ENCODE data around the gene MAP4K4.

MAP4K4 gene

GRCh38 chr2:101843471-101843870 is 146.0 kb downstream of the MAP4K4 start:
- DNase-seq, result no peak

- no peak for DNase-seq
These were observed 146.6 kb downstream of the MAP4K4 start for GRCh38 chr2:101844055-101844635.

- no peak for DNase-seq
These were observed 149.5 kb downstream of the MAP4K4 start for GRCh38 chr2:101846973-101847372.

- DNase-seq, result no peak
These were observed 150.3 kb downstream of the MAP4K4 start for GRCh38 chr2:101847661-101848339.

GRCh38 chr2:101848769-101849410 is 151.4 kb downstream of the MAP4K4 start:
- no peak for DNase-seq

- DNase-seq, result no peak
These were observed 152.9 kb downstream of the MAP4K4 start for GRCh38 chr2:101850450-101850849.

GRCh38 chr2:101850991-101851390 is 153.5 kb downstream of the MAP4K4 start:
- DNase-seq, result no peak

GRCh38 chr2:101852824-101853223 is 155.3 kb downstream of the MAP4K4 start:
- no peak for DNase-seq

GRCh38 chr2:101854877-101855276 is 157.4 kb downstream of the MAP4K4 start:
- DNase-seq, result no peak

GRCh38 chr2:101855776-101856175 is 158.3 kb downstream of the MAP4K4 start:
- no peak for DNase-seq

- DNase-seq, result no peak
These were observed 160.7 kb downstream of the MAP4K4 start for GRCh38 chr2:101858246-101858645.

- no peak for DNase-seq
These were observed 161.4 kb downstream of the MAP4K4 start for GRCh38 chr2:101858910-101859309.

GRCh38 chr2:101859604-101860003 is 162.1 kb downstream of the MAP4K4 start:
- no peak for DNase-seq

GRCh38 chr2:101860157-101860556 is 162.7 kb downstream of the MAP4K4 start:
- no peak for DNase-seq

GRCh38 chr2:101860782-101861181 is 163.3 kb downstream of the MAP4K4 start:
- no peak for DNase-seq

- no peak for DNase-seq
These were observed 163.9 kb downstream of the MAP4K4 start for GRCh38 chr2:101861382-101861781.

- no peak for DNase-seq
These were observed 166.0 kb downstream of the MAP4K4 start for GRCh38 chr2:101863534-101863933.

- no peak for DNase-seq
These were observed 166.9 kb downstream of the MAP4K4 start for GRCh38 chr2:101864426-101864825.

- DNase-seq, result no peak
These were observed 171.0 kb downstream of the MAP4K4 start for GRCh38 chr2:101868525-101868924.

GRCh38 chr2:101869527-101869926 is 172.0 kb downstream of the MAP4K4 start:
- DNase-seq, result no peak

- DNase-seq, result no peak
These were observed 172.9 kb downstream of the MAP4K4 start for GRCh38 chr2:101870444-101870843.

- DNase-seq, result no peak
These were observed 174.0 kb downstream of the MAP4K4 start for GRCh38 chr2:101871480-101871879.

- no peak for DNase-seq
These were observed 175.0 kb downstream of the MAP4K4 start for GRCh38 chr2:101872480-101872879.

GRCh38 chr2:101873543-101873942 is 176.0 kb downstream of the MAP4K4 start:
- no peak for DNase-seq
